Activated T-cell treated with anti-CD3 and anti-CD28 coated beads for 24 hours (primary cell): ENCODE measurements around the gene CNTRL.
"Not testable (repeated sequence)": the region's sequence is repeated elsewhere in the genome, so short reads cannot be mapped to it uniquely, and the experiment has no call there.

Experiments used
- DNase-seq: peaks from one replicate; pipeline ENCODE4 v3.0.0-alpha.2; 2020; ENCODE audit warnings: low read depth

The CNTRL gene

GRCh38 chr9:121133104-121133816 lies 58.5 kb downstream of the CNTRL start:
- DNase-seq: peak; percentile 24

- no peak for DNase-seq
Observed at GRCh38 chr9:121135642-121136041, 60.9 kb downstream of the CNTRL start.

GRCh38 chr9:121138561-121138960 lies 63.8 kb downstream of the CNTRL start:
- DNase-seq: no peak

DNA sequence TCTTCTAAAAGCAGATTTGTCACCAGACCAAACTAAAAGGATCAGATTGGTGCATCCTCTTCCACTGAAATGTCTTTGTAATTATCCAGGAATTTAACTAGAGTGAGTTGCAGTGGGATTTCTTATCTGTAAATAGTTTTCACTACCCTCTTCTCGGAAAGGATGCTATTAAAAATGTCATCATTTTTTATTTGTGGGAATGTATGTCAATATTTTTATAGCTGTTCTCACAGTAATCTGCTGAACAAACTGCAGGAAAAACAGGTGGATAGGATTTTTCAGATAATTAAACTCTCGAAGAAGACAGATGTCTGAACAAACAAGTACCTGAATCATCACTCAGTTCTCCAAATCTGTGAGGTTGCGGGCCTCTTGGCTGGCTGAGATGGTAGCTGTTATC lies 64.2 kb downstream of the CNTRL start:
- DNase-seq: no peak

- no peak for DNase-seq
Observed at GRCh38 chr9:121140162-121140561, 65.4 kb downstream of the CNTRL start.

DNA sequence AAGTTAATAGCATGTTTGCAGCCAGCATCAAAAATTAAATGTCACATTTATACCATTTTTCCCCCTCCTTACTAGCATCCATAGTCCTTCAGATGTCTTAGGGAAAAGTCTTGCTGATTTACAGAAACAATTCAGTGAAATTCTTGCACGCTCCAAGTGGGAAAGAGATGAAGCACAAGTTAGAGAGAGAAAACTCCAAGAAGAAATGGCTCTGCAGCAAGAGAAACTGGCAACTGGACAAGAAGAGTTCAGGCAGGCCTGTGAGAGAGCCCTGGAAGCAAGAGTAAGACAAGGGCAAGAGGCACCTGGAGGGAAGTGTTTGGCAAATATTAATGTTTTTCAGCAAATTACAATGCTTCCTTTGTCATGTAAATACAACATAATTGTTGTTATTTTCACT lies 66.6 kb downstream of the CNTRL start:
- no peak for DNase-seq

DNA sequence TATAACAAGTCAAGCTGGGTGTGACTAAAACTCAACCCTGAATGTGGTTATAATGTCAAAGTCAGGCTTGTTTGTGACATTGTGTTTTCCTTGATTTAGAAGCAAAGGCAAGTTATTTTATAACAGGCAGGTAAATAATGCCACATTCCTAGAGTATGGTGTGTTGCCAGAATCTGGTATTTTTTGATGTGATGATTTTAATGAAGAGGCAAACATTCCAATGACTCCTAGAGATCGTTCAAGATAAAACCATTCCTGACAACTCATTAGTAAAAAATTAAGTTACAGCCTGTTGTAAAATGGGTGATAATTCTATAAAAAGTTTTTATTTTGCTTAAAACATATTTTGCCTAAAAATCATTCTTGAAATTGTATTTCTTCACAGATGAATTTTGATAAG lies 67.0 kb downstream of the CNTRL start:
- no peak for DNase-seq

DNA sequence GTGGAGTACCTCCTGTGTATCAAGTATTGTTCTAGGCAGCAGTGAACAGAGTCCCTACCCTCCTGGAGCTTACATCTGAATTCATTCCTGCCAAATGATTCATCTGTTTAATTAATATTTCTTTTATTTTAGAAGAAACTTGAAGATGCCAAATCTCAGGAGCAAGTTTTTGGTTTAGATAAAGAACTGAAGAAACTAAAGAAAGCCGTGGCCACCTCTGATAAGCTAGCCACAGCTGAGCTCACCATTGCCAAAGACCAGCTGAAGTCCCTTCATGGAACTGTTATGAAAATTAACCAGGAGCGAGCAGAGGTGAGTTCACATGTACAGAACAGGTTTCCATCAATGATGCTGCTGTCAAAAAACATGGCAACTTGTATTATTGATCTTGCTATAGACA lies 69.0 kb downstream of the CNTRL start:
- no peak for DNase-seq

- DNase-seq: no peak
Observed at GRCh38 chr9:121144482-121144881, 69.7 kb downstream of the CNTRL start.

- no peak for DNase-seq
Observed at GRCh38 chr9:121150188-121150587, 75.4 kb downstream of the CNTRL start.

- no peak for DNase-seq
Observed at GRCh38 chr9:121153642-121154041, 78.9 kb downstream of the CNTRL start.

GRCh38 chr9:121154782-121155181 lies 80.0 kb downstream of the CNTRL start:
- no peak for DNase-seq

DNA sequence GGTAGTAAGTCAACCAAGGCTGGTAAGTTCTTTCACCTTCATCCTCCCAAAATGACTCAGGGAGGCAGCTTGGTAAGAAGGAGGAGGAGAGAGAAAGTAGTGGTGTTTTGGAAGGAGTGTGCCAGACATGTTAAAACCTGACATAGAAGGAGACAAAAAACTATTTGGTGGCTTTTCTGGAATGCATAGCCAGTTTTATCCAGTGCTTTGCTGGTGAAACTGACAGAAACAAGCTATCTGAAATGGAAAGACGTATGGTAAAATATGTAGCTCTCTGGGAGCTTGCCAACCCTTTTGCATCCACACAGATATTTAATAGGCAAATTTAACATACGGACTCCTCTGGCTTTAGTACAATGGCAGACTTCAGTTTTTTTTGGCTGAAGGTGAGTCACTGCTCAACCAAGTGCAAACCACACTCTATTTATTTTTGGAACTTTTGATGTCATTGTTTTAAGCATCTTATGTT lies 81.5 kb downstream of the CNTRL start:
- no peak for DNase-seq

- DNase-seq: no peak
Observed at GRCh38 chr9:121157939-121158338, 83.2 kb downstream of the CNTRL start.

DNA sequence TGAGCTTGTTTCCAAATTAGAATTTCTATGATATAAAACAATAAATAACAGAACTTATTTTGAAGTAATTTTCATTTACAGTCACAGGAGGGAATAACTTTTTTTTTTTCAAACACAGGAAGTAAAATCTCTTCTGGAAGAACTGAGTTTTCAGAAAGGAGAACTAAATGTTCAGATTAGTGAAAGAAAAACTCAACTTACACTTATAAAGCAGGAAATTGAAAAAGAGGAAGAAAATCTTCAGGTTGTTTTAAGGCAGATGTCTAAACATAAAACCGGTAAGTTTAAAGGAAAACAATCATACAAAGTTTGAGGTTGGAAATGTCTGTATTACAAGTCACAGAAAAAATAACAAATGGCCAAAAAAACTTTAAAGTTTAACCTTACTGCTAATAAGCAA lies 85.3 kb downstream of the CNTRL start:
- DNase-seq: no peak

DNA sequence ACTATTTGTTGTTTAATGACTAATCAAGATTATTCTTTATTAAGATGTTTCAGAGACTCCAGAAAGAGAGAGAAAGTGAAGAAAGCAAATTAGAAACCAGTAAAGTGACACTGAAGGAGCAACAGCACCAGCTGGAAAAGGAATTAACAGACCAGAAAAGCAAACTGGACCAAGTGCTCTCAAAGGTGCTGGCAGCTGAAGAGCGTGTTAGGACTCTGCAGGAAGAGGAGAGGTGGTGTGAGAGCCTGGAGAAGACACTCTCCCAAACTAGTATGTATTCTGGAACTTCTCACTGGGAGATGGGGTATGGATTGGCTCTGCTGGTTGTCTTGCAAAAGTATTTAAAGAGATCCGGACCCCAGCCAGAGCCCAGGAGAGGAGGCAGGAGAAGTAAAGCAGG lies 93.3 kb downstream of the CNTRL start:
- no peak for DNase-seq

- no peak for DNase-seq
Observed at GRCh38 chr9:121169094-121169601, 94.4 kb downstream of the CNTRL start.

DNA sequence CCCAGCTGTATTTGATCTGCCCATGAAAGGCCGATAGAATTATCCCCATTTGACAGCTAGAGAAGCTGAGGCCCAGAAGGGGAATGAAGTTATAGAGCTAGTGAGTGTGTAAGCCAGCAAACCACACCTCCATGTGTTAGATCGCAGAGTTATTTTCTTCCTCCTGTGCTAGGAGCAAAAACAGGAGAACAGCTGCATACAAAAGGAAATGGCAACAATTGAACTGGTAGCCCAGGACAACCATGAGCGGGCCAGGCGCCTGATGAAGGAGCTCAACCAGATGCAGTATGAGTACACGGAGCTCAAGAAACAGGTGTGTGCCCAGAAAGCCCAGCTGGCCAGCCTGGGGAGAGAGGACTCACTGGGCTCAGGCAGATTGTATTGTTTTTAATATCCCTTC lies 96.5 kb downstream of the CNTRL start:
- no peak for DNase-seq

DNA sequence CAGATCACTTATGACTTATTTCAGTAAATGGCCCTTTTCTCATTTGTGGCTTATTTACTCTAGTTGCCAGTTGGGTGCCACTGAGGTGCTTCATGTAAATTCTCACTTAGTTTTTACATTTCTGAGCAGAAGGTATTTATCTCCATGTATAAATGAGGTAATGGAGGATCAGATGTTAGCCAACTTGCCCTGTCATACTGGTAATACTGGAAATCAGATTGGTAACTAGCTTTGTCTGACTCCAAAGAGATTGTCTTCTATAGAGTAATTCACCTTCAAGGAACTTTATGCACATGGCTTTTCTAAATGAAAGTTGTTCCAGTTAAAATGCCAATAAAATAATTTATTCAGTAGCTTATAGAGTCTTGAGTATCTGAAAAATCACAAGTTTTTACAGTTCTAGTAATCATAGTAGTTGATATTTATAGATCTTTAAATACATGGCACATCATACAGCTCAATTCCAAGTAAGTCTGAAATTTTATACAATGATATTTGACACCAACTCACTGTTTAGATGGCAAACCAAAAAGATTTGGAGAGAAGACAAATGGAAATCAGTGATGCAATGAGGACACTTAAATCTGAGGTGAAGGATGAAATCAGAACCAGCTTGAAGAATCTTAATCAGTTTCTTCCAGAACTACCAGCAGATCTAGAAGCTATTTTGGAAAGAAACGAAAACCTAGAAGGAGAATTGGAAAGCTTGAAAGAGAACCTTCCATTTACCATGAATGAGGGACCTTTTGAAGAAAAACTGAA lies 98.2 kb downstream of the CNTRL start:
- DNase-seq: no peak

GRCh38 chr9:121173501-121173900 lies 98.7 kb downstream of the CNTRL start:
- DNase-seq: no peak

GRCh38 chr9:121178676-121179372 lies 104.1 kb downstream of the CNTRL start:
- DNase-seq: no peak

DNA sequence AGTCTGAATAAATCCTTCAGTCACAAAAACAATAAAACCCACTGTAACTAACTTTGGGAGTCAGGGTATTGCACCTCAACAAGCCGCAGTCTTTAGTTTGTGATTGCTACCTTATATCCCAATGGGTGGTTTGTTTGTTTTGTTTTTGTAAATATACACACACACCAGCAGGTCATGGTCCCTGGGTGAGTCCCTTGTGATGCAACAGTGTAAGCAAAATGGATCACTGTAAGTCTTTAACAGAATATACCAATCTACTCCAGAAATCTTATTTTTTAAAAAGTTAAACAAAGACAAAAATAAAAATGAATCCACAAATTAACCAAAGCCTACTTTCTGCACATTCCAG lies 104.6 kb downstream of the CNTRL start:
- DNase-seq: not testable (repeated sequence)
